ENCODE results near the gene C12orf75. TPM values are rescaled to one million over a fixed set of nuclear protein-coding genes. Genes with fewer than 3 reads are reported as not detected.

C12orf75 gene
- total RNA-seq, 1 donor from 2014 or later = 56.5 TPM

GRCh38 chr12:105288311-105288996 is 42.0 kb upstream of the C12orf75 start:
- DNase-seq (ENCODE audit: low spot score in 2 of 2) = no peak

GRCh38 chr12:105289114-105289904 is 41.2 kb upstream of the C12orf75 start:
- DNase-seq (ENCODE audit: low spot score in 2 of 2) = no peak

More at GRCh38 chr12:105288311-105288996, 42.0 kb upstream of the C12orf75 start:
- Histone ChIP-seq H3K9me3 (no peaks in the 10 kb centered on the region), H3K4me1 (peaks cover 0 to 4% of the 10 kb centered on the region in 2 donors), H3K27ac (no peak overlapping the region), H3K27me3 (no peaks in the 10 kb centered on the region), H3K4me3 (no peak overlapping the region), H3K36me3 (no peaks in the 10 kb centered on the region)
- TF ChIP-seq CTCF (IDR thresholded peaks at IDR 0.05) = no peak
- intact Hi-C loops (cut with DNase I) = no loop called here

DNA sequence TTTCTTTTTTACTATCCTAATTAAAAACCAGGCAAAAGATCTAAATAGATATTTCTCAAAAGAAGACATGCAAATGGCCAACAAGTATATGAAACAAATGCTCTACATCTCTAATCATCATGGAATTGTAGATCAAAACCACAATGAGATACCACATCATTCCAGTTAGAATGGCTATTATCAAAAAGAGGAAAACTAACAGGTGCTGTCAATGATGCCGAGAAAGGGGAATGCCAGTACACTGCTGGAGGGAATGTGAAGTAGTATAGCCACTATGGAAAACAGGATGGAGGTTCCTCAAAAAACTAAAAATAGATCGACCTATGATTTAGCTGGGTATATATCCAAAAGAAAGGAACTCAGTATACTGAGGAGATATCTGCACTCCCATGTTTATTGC is 39.0 kb upstream of the C12orf75 start:
- Histone ChIP-seq H3K27ac (no peak overlapping the region), H3K36me3 (no peaks in the 10 kb centered on the region), H3K9me3 (no peaks in the 10 kb centered on the region), H3K4me1 (peaks cover 0 to 4% of the 10 kb centered on the region in 2 donors), H3K27me3 (no peaks in the 10 kb centered on the region), H3K4me3 (no peak overlapping the region)
- TF ChIP-seq CTCF (IDR thresholded peaks at IDR 0.05) = no peak
- intact Hi-C loops (cut with DNase I) = no loop called here
- no peak for DNase-seq (ENCODE audit: low spot score in 2 of 2)

More at GRCh38 chr12:105289114-105289904, 41.2 kb upstream of the C12orf75 start:
- no peak overlapping the region for H3K27ac ChIP-seq
- no peaks in the 10 kb centered on the region for H3K36me3 ChIP-seq
- intact Hi-C loops (cut with DNase I) = no loop called here
- no peaks in the 10 kb centered on the region for H3K27me3 ChIP-seq
- no peaks in the 10 kb centered on the region for H3K9me3 ChIP-seq
- TF ChIP-seq CTCF (IDR thresholded peaks at IDR 0.05) = no peak
- no peak overlapping the region for H3K4me3 ChIP-seq
- peaks cover 0 to 4% of the 10 kb centered on the region in 2 donors for H3K4me1 ChIP-seq

- Histone ChIP-seq H3K27me3 (no peaks in the 10 kb centered on the region), H3K4me3 (no peak overlapping the region), H3K9me3 (no peaks in the 10 kb centered on the region), H3K4me1 (peaks cover 0 to 8% of the 10 kb centered on the region in 2 donors), H3K36me3 (no peaks in the 10 kb centered on the region), H3K27ac (no peak overlapping the region)
- TF ChIP-seq CTCF (IDR thresholded peaks at IDR 0.05) = no peak
- intact Hi-C loops (cut with DNase I) = no loop called here
- no peak for DNase-seq (ENCODE audit: low spot score in 2 of 2)
Measured at GRCh38 chr12:105292705-105293104, 37.8 kb upstream of the C12orf75 start.

- Histone ChIP-seq H3K9me3 (no peaks in the 10 kb centered on the region), H3K27me3 (no peaks in the 10 kb centered on the region), H3K36me3 (no peaks in the 10 kb centered on the region), H3K4me1 (peaks cover 0 to 8% of the 10 kb centered on the region in 2 donors), H3K27ac (no peak overlapping the region), H3K4me3 (no peak overlapping the region)
- TF ChIP-seq CTCF (IDR thresholded peaks at IDR 0.05) = no peak
- intact Hi-C loops (cut with DNase I) = no loop called here
- DNase-seq (ENCODE audit: low spot score in 2 of 2) = no peak
Measured at GRCh38 chr12:105293187-105293586, 37.3 kb upstream of the C12orf75 start.
